Uterus (tissue), 2 donors: Measurements from ENCODE around the gene ZNF341.

Experiments
- CTCF ChIP-seq, 4 experiments: fragments of 200-600 bp in 2 of 4; fragments of 450-650 bp in 2 of 4; sonication (generic) in 2 of 4; IDR thresholded peaks; one replicate each; pipeline ENCODE4 v1.5.1; 2016 to 2019; ENCODE audit warnings: antibody characterized with exemption in 4 of 4, mild to moderate bottlenecking in 2 of 4, moderate library complexity in 1 of 4
- POLR2A ChIP-seq, 2 donors: fragments of 450-650 bp; IDR thresholded peaks; one replicate each; pipeline ENCODE4 v1.6.1; 2016; ENCODE audit warnings: antibody characterized with exemption in 2 of 2, mild to moderate bottlenecking in 1 of 2, moderate library complexity in 1 of 2

- no peak for TF ChIP-seq CTCF (IDR thresholded peaks at IDR 0.05)
- TF ChIP-seq POLR2A (IDR thresholded peaks at IDR 0.05): no peak
Measured at GRCh38 chr20:33789858-33790182, 58.0 kb downstream of the ZNF341 start.
